GM21825 (cell line): ENCODE data around the gene TOMM40L.
"Not testable (repeated sequence)": the region's sequence is repeated elsewhere in the genome, so short reads cannot be mapped to it uniquely, and the experiment has no call there.

Experiments
- ATAC-seq: cut with Tn5 transposase; IDR thresholded peaks from one replicate; pipeline ENCODE4 v1.9.1; 2021; ENCODE audit warnings: mild to moderate bottlenecking, moderate library complexity; ENCODE audit not compliant: unreplicated experiment

TOMM40L gene

GRCh38 chr1:161219078-161219892, 6.6 kb upstream of the TOMM40L start:
- no peak for ATAC-seq

DNA sequence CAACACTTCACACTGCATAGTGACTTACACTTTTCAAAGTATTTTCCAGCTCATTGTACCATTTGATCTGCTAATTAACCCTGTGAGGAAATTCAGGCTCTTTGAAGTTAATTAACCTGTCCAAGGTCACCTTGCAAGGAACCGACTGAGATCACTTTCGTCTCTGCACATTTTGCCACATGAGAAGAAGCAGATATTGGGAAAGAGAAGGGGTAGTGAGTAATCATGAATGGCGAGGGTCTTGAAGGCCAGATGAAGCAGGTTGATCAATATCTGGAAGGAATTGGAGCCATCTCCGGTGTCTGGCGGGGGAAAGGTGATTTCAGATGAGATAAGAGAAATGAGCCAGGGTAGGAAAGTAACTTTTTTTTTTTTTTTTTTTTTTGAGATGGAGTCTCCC, 5.9 kb upstream of the TOMM40L start:
- no peak for ATAC-seq

DNA sequence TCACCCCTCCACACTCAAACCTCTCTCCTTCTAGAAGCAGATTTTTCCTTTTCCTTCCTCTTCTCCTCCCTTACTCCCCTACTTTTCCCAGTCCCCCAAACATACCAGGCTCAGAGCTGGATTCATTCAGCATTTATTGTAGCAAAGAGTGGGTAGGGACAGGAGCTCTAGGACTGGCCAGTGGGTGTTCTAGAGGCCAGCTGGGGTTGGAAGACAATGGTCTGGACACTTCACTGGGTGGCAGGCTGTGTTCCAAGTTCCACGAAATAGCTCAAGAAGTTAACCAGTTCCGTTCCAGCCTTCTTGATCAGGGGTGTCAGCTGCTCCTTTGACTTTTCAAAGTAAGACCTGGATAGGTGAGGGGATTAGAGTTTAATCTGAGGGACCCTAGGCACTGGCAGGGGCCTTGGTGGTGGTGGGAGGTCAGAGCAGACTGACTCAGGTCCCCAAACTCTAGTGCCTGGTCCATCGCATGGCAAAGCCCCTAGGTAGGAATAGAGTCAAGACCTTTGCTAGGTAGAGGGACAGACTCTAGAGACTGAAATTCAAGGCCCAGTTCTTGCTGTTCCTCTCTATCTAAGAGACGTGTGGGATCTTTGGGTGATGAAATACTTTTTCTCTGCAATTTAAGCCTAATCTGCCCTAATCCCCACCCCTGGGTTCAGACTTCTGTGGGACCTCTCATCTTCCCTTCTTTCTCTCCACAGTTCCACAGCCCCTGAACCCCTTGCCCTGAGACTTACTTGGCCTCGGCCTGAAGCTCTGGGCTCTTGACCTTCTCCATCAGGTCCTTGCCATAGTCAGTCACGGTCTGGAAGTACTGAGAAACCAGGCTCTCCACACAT, 3.5 kb upstream of the TOMM40L start:
- no peak for ATAC-seq

GRCh38 chr1:161223805-161224694, 1.8 kb upstream of the TOMM40L start:
- no peak for ATAC-seq

- not testable (repeated sequence) for ATAC-seq
Measured at GRCh38 chr1:161224695-161225087, 1.2 kb upstream of the TOMM40L start.

- ATAC-seq = no peak
Measured at GRCh38 chr1:161225178-161225533, 704 bp upstream of the TOMM40L start.

- ATAC-seq = no peak
Measured at GRCh38 chr1:161226320-161226711, 456 bp downstream of the TOMM40L start.

GRCh38 chr1:161226759-161227158, 899 bp downstream of the TOMM40L start:
- ATAC-seq = no peak

DNA sequence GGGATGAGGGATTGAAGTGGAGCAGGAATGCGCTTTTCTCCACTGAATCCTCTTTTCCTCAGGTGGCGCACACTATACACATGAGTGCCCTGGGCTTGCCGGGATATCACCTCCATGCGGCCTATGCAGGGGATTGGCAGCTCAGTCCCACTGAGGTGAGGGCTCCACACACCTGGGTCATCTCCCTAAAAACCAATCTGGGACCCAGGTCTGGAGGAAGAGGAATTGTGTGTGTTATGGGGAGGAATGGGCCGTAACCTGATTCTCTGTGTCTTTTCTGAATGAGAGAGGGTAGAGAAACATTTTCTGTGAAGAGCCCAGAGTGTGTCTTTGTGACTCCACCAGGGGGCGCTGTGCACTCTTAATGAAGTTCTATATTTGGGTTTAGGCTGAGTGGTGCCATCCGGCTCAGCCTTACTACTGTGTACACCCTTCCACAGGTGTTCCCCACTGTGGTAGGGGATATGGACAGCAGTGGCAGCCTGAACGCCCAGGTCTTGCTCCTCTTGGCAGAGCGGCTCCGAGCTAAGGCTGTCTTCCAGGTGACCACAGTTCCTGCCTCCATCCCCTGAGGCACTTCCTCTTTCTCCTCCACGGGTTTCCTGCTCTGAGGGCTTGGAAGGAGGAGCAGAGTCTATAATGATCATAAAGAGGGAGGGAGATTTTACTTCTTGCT, 1.5 kb downstream of the TOMM40L start:
- peak; percentile 31 for ATAC-seq

GRCh38 chr1:161228032-161228431, 2.2 kb downstream of the TOMM40L start:
- ATAC-seq = no peak

DNA sequence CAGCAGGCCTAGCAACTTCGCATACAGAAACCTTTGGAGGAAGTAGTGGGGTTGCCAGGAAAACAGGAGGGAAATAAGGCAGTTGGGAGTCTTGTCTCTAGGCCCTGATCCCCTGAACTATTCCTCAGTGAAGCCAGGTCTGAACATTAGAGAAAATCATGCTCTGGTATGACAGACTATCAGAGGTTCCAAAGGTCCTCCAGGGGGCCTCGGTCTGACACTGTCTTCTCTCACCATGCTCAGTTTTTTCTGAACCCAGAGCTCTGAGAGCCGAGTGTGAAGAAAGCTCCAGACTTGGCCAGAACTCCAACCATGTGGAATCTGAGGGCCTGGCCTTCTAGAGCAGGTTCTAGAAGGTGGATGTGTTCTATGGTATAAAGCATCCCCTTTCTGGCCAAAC, 4.0 kb downstream of the TOMM40L start:
- no peak for ATAC-seq

- no peak for ATAC-seq
Measured at GRCh38 chr1:161230762-161231161, 4.9 kb downstream of the TOMM40L start.

- ATAC-seq = no peak
Measured at GRCh38 chr1:161233102-161233501, 7.2 kb downstream of the TOMM40L start.

- no peak for ATAC-seq
Measured at GRCh38 chr1:161235957-161236775, 10.3 kb downstream of the TOMM40L start.

DNA sequence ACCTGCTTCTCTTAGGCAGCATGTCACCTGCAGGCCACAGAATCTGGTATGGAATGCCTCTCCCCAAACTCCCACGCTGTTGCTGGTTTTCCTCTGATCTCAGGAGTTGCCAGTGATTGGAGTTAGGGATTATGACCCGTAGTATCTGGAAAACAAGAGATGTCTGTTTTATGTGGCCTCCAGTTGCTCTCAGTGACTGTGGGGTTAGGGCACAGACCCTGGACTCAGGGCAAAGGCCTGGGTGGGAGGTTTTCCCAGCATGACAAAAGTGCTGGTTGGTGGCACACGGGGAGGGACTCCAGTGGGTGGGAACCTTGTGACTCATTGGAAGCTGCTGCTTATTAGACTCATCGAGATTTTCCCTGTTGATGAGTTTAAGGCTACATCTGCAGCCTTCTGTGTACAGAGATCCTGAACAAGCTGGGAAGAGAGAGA, 12.2 kb downstream of the TOMM40L start, which contains the start of gene NR1I3:
Gene NR1I3 (minus strand): TSS at position 165 of the 435 bp plus-strand sequence. CDS start 1,638 bp downstream, outside the sequence.
- ATAC-seq = no peak

DNA sequence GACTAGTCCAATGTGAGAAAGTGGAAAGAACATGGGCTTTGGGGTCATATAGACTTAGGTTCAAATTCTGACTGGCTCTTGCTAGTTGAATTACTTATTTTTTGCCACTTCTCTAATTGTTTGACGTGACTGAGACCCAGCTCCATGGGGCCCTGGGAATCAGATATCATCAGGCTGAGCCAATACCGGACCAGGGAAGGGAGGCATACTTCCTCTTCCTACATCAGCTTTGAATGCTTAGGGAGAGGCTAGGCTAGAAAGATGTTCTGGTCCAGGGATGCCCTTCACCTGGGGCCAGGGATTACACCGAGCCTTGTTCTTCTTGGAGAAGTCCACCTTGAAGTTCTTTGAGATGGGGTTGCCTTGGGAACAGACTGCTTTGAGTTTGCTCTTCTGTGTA, 15.8 kb downstream of the TOMM40L start:
- no peak for ATAC-seq

- no peak for ATAC-seq
Measured at GRCh38 chr1:161242313-161242712, 16.5 kb downstream of the TOMM40L start.

DNA sequence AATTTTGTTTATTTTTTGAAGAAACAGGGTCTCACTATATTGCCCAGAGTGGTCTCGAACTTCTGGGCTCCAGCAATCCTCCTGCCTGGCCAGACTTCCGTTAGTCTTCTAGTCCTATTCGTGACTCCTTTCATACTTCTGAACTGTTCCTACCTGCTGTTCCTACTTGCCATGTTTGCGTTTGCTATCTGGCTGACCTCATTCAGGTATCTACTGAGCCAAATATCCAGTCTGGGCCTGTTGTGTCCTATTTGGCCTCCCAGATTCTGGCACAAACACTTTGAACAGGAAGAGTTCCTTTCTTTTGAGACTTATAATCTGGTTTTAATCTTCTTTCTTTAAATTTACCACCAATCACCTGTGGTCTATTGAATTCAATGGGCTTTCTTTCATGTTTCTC, 19.0 kb downstream of the TOMM40L start:
- ATAC-seq = no peak

- not testable (repeated sequence) for ATAC-seq
Measured at GRCh38 chr1:161250100-161250499, 24.2 kb downstream of the TOMM40L start.

DNA sequence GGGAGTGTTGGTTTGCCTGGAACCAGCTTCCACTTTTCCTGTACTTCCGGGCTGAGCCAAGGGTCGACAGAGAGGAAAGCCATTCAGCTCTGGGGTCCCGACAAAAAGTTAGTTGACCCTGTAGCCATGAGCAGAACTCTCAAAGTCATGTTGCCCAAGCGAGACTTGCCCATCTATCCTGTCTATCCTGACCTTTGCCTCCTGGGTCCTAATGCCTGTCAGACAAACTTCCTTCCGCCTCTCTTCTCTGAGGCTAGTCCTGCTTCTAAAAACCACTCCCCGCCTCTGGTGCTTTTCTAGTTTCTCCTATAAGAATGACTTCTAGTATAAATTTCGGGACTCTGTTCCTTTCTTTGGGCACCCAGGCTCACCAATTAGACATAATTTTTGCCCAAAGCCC, 25.0 kb downstream of the TOMM40L start:
- ATAC-seq = no peak
